HG03095 (cell line): Measurements from ENCODE around the gene IFT43.

ENCODE experiments used
- ATAC-seq: cut with Tn5 transposase; IDR thresholded peaks from one replicate; pipeline ENCODE4 v1.9.1; 2021; ENCODE audit warnings: moderate library complexity; ENCODE audit not compliant: unreplicated experiment

IFT43 gene

DNA sequence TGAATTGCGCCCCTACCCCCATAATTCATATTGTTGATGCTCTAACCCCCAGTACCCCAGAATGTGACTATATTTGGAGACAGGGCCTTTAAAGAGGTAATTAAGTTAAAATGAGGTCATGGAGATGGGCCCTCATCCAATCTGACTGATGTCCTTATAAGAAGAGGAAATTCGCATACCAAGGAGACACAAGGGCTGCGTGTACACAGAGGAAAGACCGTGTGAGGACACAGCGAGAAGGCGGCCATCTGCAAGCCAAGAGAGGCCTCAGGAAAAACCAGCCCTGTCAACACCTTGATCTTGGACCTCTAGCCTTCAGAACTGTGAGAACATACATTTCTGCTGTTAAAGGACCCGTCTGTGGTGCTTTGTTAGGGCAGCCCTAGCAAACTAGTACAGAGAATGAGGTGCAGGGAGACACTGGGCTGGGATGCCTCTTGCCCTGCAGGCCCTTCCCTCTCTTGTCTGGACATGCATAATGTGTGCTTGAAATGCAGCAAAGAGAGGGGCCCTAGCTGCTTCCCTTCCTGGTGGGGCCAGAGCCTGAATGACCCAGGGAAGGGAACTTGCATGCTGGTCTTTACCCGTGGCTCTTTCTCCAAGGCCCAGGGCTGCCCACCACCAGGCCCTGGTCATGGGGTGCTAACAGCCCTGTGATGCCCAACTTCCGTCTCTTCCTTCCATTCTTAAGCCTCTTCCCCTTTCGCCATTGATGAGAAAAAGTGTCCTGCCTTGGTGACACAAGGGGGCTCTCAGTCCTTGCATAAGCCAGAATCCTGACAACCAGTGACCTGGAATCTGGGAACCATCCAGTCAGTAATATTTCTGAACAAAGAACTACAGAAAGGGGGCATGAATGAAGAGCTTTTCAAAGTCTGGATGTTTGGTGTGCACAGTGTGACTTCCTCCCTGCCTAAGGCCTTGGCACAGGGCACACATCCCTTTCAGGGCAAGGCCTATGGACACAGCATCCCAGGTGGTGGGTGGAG, 116.1 kb downstream of the IFT43 start:
- ATAC-seq = no peak

DNA sequence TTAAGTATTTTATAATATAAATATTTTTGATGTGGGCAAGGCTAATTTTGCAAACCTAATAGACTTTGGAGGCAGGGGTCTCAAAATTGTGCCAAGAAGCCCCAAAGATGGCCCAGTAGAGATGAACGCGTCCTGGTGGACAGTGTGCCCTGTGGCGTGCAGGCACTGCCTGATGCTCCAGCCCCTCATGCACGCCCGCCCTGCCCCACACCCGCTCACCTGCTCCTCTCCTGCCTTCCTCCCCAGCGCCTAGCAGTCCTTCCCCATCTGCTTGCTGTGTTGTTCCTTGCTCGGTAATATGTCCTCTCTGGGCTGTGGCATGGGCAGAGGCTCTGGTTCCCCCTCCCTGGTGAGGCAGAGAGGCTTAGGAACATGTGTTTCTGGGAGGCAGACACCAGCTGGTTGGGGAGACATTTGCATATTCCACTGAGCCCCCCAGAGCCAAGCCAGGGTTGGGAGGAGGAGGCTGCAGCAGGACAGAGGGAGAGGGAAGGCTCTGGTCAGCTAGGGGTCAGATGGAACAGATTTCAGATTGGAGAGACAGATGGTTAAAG, 119.3 kb downstream of the IFT43 start:
- no peak for ATAC-seq

GRCh38 chr14:76106188-76106587, 120.6 kb downstream of the IFT43 start:
- no peak for ATAC-seq

DNA sequence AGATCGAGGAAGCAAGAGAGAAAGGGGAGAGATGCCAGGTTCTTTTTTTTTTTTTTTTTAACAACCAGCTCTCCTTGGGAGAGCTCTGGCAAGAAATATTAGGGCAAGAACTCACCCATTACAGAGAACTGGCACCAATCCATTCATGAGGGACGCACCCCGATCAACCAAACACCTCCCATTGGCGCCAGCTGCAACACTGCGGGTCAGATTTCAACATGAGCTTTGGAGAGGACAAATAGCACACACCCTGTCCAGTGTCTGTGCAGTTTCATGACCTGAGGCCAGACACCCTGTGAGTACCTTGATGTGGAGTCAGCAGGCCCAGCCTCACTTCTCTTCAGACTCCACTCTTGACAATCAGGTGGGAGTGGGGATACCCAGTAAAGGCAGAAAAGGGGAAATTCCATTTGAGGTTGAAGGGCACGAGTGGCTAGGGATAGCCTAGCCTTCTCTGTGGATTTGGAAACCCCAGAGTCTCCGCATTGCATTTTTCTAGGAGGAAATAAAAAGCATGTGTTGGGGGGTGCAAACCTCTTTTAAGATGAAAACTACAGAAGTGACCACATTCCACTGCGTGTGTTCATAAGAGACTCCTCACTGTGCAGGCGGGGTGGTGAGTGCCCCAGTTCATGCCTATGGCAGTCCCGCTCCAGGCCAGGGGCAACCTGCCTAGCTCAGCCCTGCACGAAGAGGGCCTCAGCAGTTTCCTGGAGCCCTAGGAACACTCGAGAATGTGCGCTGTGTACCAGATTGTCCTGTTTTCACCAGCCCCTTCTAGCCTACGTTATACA, 123.7 kb downstream of the IFT43 start:
- no peak for ATAC-seq

DNA sequence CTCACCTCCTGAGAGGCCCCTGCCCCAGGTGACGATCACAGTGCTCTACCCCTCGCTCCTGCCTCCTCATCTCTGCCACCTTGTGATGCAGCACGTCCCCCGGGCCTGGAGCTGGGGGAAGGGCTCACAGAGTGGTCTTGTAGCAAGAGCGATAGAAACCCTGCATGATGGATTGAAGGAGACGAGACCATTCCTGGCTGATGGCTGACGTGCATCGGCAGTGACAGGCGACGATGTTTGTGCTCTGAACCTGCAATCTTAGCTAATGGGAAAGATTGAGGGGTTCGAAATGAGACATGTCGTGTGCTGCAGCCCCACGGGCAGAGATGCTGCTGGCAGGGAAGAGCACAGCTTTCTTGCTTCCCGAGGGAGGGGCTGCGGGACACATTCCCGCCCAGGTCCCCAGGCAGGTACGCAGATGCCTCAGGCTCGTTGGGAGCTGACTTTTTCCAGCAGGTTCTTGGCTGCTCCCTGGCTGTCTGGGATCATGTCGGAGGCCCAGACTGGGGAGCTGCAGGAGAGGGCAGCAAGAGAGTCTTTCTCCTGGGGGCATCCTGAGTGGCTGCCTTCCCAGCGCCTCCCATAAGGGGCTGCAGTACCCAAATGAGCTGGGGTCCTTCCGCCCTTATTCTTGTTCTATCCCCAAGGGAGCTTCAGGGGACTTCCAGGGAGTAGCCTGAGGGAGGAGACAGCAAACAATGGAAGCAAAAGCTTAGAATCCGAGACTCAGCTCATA, 127.5 kb downstream of the IFT43 start:
- ATAC-seq = no peak

DNA sequence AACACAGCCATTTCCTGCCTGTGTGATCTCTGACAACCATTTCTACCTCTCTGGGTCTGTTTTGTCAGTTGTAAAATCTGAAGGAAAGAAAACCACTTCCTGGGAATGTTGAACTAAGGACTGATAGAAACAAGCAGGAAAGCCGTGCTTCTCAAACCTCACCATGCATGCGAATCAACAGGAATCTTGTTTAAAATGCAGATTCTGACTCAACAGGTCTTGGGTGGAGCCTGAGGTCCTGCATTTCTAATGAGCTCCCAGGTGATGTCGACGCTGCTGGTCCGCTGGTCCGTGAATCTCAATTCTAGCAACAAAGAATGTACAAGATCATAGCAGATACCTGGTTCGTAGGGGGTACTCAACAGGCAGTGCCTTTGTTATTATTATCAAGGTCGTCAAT, 128.1 kb downstream of the IFT43 start:
- no peak for ATAC-seq

GRCh38 chr14:76115010-76115422, 129.5 kb downstream of the IFT43 start:
- no peak for ATAC-seq

DNA sequence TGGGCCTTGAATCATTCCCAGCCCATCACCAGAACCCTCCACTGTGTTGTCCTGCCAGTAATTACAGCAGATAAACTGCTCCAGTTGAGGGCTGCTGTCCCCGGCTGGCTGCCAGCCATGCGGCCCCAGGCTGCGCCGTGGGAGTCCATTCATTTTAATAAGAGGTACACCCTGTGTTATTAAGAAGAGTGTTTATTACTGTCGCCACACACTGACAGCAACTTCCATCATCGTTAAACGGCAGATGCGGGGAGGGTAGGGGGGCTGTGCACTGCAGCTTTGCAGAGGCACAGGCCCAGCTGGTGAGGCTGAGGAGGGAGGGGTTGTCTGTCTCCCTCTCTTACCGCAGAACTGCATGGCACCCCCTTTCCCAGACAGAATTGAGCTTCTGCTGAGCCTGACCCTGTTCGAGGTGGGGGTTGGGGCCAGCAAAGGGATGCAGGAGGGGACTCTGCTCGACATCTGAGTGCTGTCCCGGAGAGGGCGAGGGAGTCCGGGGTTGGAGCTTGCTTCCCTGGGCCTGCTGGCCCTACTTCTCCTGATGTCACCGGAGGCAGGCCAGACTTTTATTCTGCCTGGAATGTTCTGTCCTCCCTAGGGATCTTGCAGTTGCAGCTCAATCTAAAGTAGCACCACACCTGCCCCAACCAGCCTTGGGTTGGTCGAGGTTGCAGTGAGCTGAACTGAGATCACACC, 132.4 kb downstream of the IFT43 start:
- ATAC-seq = no peak

GRCh38 chr14:76118594-76118993, 133.0 kb downstream of the IFT43 start:
- ATAC-seq = no peak

DNA sequence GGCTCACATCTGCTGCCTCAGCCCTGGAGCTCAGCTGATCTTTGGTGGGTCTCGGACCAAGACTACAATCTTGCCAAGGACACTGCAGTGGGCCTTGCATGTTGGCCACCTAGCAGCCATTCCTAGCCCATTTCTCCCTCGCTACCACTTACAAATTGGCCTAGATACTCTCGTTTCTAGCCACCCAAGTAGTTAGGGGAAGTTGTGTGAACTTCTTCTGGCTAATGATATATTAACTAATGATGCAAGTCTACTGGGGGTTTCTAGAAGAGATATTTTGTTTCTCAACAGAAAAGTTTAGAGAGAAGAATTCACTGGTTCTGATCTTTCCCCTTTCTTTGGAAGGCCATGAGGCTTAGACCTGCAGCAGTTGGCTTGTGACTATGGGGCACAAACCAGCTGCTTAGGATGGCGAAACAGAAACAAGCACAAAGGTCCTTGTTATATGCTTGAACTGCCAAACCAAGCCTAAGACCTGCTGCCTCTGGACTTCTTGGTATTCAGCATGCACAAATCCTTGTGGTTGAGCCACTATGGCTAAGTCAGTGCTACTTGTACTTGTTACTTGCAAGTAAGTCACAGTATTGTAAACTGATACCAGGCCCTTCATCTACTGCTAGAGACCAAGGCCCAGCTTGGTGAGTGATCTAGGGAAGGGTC, 135.7 kb downstream of the IFT43 start:
- ATAC-seq = no peak

- ATAC-seq = no peak
These were observed 138.1 kb downstream of the IFT43 start for GRCh38 chr14:76123426-76124225.

GRCh38 chr14:76125511-76125910, 139.9 kb downstream of the IFT43 start:
- ATAC-seq = no peak

GRCh38 chr14:76126076-76126475, 140.5 kb downstream of the IFT43 start:
- ATAC-seq = no peak

- no peak for ATAC-seq
These were observed 144.5 kb downstream of the IFT43 start for GRCh38 chr14:76129851-76130576.

DNA sequence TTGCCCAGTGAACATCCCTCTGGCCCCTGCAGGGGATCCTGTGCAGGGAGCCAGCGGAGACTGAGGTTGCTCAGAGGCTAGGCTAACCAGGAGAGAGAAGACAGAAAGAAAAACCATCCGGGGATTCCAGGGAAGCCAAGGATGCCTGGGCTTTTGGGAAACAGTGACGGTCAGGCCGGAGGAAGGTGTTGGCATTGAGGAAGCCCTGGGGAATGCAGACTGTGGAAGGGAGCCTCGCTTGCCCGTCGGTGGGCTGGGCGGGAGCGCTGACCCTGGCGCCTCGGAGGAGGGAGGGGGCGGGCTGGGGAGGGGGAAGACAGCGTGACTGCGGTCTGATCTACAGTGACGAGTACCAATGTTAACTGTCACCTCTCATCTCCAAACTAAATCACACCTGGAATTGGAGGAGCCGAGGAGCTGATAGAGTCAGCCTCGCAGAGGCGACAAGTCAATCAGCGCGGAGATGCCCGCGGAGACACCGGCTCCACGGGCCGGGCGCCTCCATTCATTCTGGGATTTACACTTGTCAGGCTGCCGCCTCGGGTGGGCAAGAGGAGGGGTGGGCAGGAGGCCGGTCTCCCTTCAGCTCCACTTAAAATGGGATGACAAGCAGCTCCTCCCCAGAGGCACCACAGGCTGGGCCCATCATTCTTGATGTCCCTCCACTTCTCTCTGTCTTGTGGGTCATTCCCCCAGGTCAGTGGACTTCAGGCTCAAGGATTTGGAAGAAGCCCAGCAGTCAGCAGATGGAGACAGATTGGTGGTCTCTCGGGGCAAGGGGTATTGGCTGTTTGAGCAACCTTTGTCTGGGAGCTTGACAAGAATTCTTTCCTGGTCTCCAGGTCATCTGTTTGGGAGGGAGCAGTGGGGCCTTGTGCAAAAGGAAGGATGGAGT, 145.8 kb downstream of the IFT43 start:
- ATAC-seq = no peak

DNA sequence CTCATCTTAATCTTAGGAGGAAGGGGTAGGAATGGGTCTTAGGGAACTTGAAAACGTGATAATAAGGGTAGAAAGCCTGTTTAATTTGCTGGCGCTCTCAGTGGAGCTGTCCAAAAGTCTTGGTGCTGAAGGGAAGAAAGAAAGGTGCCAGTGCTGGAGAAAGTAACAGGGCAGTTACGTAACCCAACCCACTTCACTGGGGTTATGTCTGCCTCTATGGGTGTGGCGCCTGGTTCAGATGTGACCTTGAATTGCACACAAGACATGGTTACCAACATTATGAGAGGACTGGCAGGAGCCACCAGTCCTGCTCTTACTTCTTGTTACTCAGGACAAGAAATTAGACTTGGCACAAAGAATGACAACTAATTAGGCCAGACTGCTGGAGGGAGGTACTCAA, 147.5 kb downstream of the IFT43 start:
- ATAC-seq = no peak
